HL-60 (cell line): ENCODE results near the gene SPRYD3.

Experiments used
- DNase-seq, 2 experiments: peaks; one replicate each; pipeline ENCODE4 v3.0.0-alpha.2; 2010 to 2020; ENCODE audit warnings: low read depth in 1 of 2, low spot score in 1 of 2
- H3K27ac ChIP-seq: fragments of 250-450 bp; sonication (Bioruptor Pico); replicated peaks from 2 replicates; pipeline ENCODE4 v1.5.1; 2020; ENCODE audit warnings: mild to moderate bottlenecking, moderate library complexity
- H3K27me3 ChIP-seq: fragments of 250-450 bp; sonication (Bioruptor Pico); 2 replicates; pipeline ENCODE4 v1.5.1; 2021; ENCODE audit warnings: mild to moderate bottlenecking, moderate library complexity; ENCODE audit not compliant: insufficient read depth, poor library complexity, severe bottlenecking
- H3K4me3 ChIP-seq: replicated peaks from 2 replicates; pipeline ENCODE4 v1.5.1; 2011; ENCODE audit warnings: mild to moderate bottlenecking, control low read depth, low read length; ENCODE audit not compliant: insufficient read depth
- CTCF ChIP-seq: IDR thresholded peaks from one replicate; pipeline ENCODE4 v1.5.1; 2011; ENCODE audit warnings: low read length, control low read depth, inconsistent platforms; ENCODE audit not compliant: insufficient read depth
- GABPA ChIP-seq: IDR thresholded peaks from 2 replicates; pipeline ENCODE4 v1.6.1; 2012; ENCODE audit warnings: low read depth
- POLR2AphosphoS5 ChIP-seq: IDR thresholded peaks from 2 replicates; pipeline ENCODE4 v1.6.1; 2012; ENCODE audit warnings: low read depth
- REST ChIP-seq: IDR thresholded peaks from 2 replicates; pipeline ENCODE4 v1.6.1; 2012; ENCODE audit warnings: low read depth; ENCODE audit not compliant: insufficient replicate concordance
- SPI1 ChIP-seq: IDR thresholded peaks from 2 replicates; pipeline ENCODE4 v1.6.1; 2012; ENCODE audit warnings: low read depth, mild to moderate bottlenecking, borderline replicate concordance

Gene SPRYD3

GRCh38 chr12:53054112-53054878, 24.9 kb downstream of the SPRYD3 start:
- TF ChIP-seq CTCF (no peak), POLR2AphosphoS5 (no peak), REST (no peak), GABPA (no peak), SPI1 (no peak)
- H3K27ac ChIP-seq = no peak overlapping the region
- H3K4me3 ChIP-seq = peak overlapping the region; percentile 89
- peak; percentile 79 to 86 for DNase-seq
- H3K27me3 ChIP-seq = peaks cover 2% of the 10 kb centered on the region

GRCh38 chr12:53053218-53054111, 25.7 kb downstream of the SPRYD3 start:
- no peak overlapping the region for H3K27ac ChIP-seq
- TF ChIP-seq GABPA (no peak), CTCF (peak; percentile 44)

GRCh38 chr12:53052419-53053217, 26.6 kb downstream of the SPRYD3 start:
- H3K27ac ChIP-seq = no peak overlapping the region
- DNase-seq = no peak
- no peak for TF ChIP-seq POLR2AphosphoS5
- no peak for TF ChIP-seq CTCF
- no peak for TF ChIP-seq SPI1
- TF ChIP-seq REST = no peak
- no peak for TF ChIP-seq GABPA
- H3K27me3 ChIP-seq = peaks cover 2% of the 10 kb centered on the region
- no peak overlapping the region for H3K4me3 ChIP-seq

More at GRCh38 chr12:53053218-53054111, 25.7 kb downstream of the SPRYD3 start:
- DNase-seq = peak in 1 of 2 experiments; percentile 43
- Histone ChIP-seq H3K4me3 (peak overlapping the region; percentile 89), H3K27me3 (peaks cover 2% of the 10 kb centered on the region)
